Spleen (tissue), 11 donors: Measurements from ENCODE around the gene CTSH. TPM values are rescaled to one million over a fixed set of nuclear protein-coding genes. Genes with fewer than 3 reads are reported as not detected.

Source experiments
- DNase-seq: peaks from one replicate; pipeline ENCODE4 v3.0.0-alpha.2; 2020
- H3K27ac ChIP-seq, 8 donors: fragments of 200-600 bp; sonication (generic) in 7 of 8; 1 replicate in 4 of 8; 2 replicates in 4 of 8; pipeline versions ENCODE4 v1.5.0 to v1.8.0; 2016 to 2021; ENCODE audit warnings: inconsistent platforms in 4 of 8, mild to moderate bottlenecking in 4 of 8, moderate library complexity in 1 of 8
- H3K27me3 ChIP-seq, 7 donors: fragments of 200-600 bp; sonication (generic) in 6 of 7; replicated peaks in 1 of 7; 1 replicate in 4 of 7; 2 replicates in 3 of 7; pipeline versions ENCODE4 v1.5.0 to v1.8.0; 2016 to 2021; ENCODE audit warnings: inconsistent platforms in 3 of 7, mild to moderate bottlenecking in 1 of 7
- H3K36me3 ChIP-seq, 6 donors: fragments of 200-600 bp; sonication (generic) in 5 of 6; 1 replicate in 4 of 6; 2 replicates in 2 of 6; pipeline versions ENCODE4 v1.5.0 to v1.8.0; 2016 to 2021; ENCODE audit warnings: inconsistent platforms in 2 of 6
- H3K4me1 ChIP-seq, 6 donors: fragments of 200-600 bp; sonication (generic) in 5 of 6; 1 replicate in 3 of 6; 2 replicates in 3 of 6; pipeline versions ENCODE4 v1.5.0 to v1.8.0; 2016 to 2021; ENCODE audit warnings: inconsistent platforms in 3 of 6
- H3K4me3 ChIP-seq, 8 donors: fragments of 200-600 bp; sonication (generic) in 7 of 8; 1 replicate in 4 of 8; 2 replicates in 4 of 8; pipeline versions ENCODE4 v1.5.0 to v1.8.0; 2016 to 2021; ENCODE audit warnings: inconsistent platforms in 4 of 8, mild to moderate bottlenecking in 4 of 8, moderate library complexity in 2 of 8
- H3K9me3 ChIP-seq, 8 donors: fragments of 200-600 bp; sonication (generic) in 7 of 8; 1 replicate in 4 of 8; 2 replicates in 4 of 8; pipeline versions ENCODE4 v1.5.0 to v1.8.0; 2016 to 2021; ENCODE audit warnings: inconsistent platforms in 4 of 8
- POLR2A ChIP-seq, 3 donors: fragments of 450-650 bp; IDR thresholded peaks; one replicate each; pipeline ENCODE4 v1.5.1; 2017; ENCODE audit warnings: antibody characterized with exemption in 3 of 3, mild to moderate bottlenecking in 1 of 3
- POLR2AphosphoS5 ChIP-seq, 3 donors: sonication (generic); formaldehyde crosslinking; IDR thresholded peaks; one replicate each; pipeline ENCODE4 v1.5.1; 2017; ENCODE audit warnings: antibody characterized with exemption in 3 of 3
- WGBS, 5 donors: extraction: QIAGEN DNeasy Blood & Tissue Kit in 3 of 5; methylation state at CpG; one replicate each; pipeline versions ENCODE4 v1.1.5 to v1.1.7; 2013 to 2018; 5-methylcytosine and 5-hydroxymethylcytosine counted together
- intact Hi-C: fragments of 100-400 bp; cut with DNase I; formaldehyde crosslinking; loops from one replicate; pipeline ENCODE4 v1.15.0; 2023; ENCODE audit warnings: low total_unique reads
- polyA plus RNA-seq, 3 donors: library from polyadenylated mRNA; stranded (reverse); fragments of 200-250 nt; gene quantifications; one replicate each; pipeline ENCODE4 v1.2.1, GENCODE V29; 2013
- total RNA-seq, 7 donors: library from RNA; depleted of rRNA in 3 of 7; stranded (reverse); fragments of >200 nt in 3 of 7; fragmentation: NEBNext Ultra II Directional in 4 of 7; extraction: Animal tissue kit (Norgen Biotek cat#: 25700) in 4 of 7; gene quantifications; one replicate each; pipeline versions ENCODE4 v1.1.0 to v1.2.1, GENCODE V29; 2016 to 2021
- TF ChIP-seq, protein P1 (sequence below), 11 experiments: fragments of 200-600 bp in 7 of 11; fragments of 450-650 bp in 4 of 11; sonication (generic) in 4 of 11; IDR thresholded peaks in 8 of 11; conservative IDR thresholded peaks in 3 of 11; 1 replicate in 7 of 11; 2 replicates in 4 of 11; pipeline versions ENCODE4 v1.4.0 to v1.8.0; 2016 to 2021; ENCODE audit warnings: antibody characterized with exemption in 11 of 11, inconsistent platforms in 4 of 11, mild to moderate bottlenecking in 1 of 11
- donor health status: healthy with polysubstance abuse.
- donor health status: DM: no; HTN: no; CAD: no; lungs with moderate emphysema.
- donor health status: DM: no; HTN: no; CAD: no.
- donor health status: Bipolar disorder and iron deficiency.
- donor health status: healthy.
- donor health status: DM: no; HTN: no; CAD: no.
- donor health status: DM: yes; HTN: yes; CAD: no.

CTSH gene
- total and polyA plus RNA-seq, 10 donors: 112 to 381 (median 256) TPM

DNA sequence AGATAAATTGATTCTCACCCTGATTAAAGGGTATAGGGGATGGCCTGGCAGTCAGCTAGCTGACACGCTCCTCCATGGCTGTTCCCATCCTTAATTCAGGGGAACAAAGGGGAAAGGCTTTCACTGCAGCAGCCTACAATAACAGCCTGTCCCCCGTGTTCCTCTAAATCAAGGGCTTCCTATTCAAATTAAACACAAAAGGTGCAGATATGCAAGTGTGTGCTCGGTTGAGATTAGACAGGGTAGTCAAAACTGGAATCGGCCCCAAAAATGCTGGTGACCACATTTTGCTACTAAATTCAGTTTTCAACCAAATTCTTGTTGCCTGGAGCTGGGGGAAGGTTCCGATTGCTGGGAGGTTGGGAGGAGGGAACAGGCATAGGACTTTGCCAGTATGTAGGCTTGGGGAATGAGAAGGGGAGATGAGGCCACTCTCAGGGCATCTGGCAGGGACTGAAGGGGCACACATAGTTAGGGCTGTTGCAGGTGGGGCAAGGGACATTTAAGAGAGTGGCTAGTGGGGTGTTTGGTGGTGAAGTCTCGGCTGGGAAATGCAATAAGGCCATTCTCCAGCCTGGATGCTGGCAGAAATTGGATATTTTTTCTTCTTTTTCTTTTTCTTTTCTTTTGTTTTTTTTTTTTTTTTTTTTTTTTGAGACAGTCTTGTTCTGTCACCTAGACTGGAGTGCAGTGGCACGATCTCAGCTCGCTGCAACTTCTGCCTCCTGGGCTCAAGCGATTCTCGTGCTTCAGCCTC lies 32.9 kb upstream of the CTSH start:
- Histone ChIP-seq H3K4me1 (peaks cover 4 to 47% (median 36%) of the 10 kb centered on the region in 6 donors), H3K27me3 (no peaks in the 10 kb centered on the region), H3K27ac (peak overlapping the region in 6 of 8 donors; percentile 7 to 72 (median 52)), H3K9me3 (no peaks in the 10 kb centered on the region), H3K4me3 (no peak overlapping the region), H3K36me3 (no peaks in the 10 kb centered on the region)
- 72 to 82% (median 77%) methylated on average over 10 of the region's 10 CpGs for WGBS, 5 donors
- intact Hi-C loops: no loop called here
- DNase-seq: no peak
- TF ChIP-seq, protein P1, sequence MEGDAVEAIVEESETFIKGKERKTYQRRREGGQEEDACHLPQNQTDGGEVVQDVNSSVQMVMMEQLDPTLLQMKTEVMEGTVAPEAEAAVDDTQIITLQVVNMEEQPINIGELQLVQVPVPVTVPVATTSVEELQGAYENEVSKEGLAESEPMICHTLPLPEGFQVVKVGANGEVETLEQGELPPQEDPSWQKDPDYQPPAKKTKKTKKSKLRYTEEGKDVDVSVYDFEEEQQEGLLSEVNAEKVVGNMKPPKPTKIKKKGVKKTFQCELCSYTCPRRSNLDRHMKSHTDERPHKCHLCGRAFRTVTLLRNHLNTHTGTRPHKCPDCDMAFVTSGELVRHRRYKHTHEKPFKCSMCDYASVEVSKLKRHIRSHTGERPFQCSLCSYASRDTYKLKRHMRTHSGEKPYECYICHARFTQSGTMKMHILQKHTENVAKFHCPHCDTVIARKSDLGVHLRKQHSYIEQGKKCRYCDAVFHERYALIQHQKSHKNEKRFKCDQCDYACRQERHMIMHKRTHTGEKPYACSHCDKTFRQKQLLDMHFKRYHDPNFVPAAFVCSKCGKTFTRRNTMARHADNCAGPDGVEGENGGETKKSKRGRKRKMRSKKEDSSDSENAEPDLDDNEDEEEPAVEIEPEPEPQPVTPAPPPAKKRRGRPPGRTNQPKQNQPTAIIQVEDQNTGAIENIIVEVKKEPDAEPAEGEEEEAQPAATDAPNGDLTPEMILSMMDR (IDR thresholded peaks at IDR 0.05 in 8 of 11, conservative IDR thresholded peaks at IDR 0.05 in 3 of 11): no peak
- TF ChIP-seq POLR2AphosphoS5 (IDR thresholded peaks at IDR 0.05): no peak
- TF ChIP-seq POLR2A (IDR thresholded peaks at IDR 0.05): no peak

DNA sequence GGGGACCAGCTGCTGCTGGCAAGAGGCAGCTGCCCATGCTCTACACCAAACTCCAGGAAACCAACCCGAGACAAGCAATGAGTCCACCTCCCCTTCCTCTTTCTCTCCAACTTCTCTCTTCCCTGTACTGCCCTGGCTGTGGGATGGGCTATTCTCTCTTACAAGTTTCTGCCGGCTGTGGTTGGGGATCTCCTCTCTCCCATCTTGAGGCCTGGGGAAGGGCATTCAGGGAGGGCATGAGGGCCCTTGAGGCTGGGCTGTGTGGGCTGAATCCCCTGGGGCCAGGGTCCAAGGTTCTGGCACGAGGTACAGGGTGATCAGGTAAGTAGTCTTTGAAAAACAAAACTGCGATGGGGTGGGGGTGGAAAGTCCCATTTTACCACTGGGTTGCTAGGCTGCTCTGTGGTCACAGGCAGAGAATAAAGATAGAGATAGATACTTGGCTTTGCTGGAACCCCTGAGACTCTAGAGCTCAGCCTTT lies 32.3 kb upstream of the CTSH start:
- Histone ChIP-seq H3K9me3 (no peaks in the 10 kb centered on the region), H3K27me3 (no peaks in the 10 kb centered on the region), H3K36me3 (no peaks in the 10 kb centered on the region), H3K4me1 (peaks cover 4 to 47% (median 36%) of the 10 kb centered on the region in 6 donors), H3K4me3 (no peak overlapping the region), H3K27ac (peak overlapping the region; percentile 2 to 72 (median 38))
- TF ChIP-seq POLR2A (IDR thresholded peaks at IDR 0.05) (no peak), POLR2AphosphoS5 (IDR thresholded peaks at IDR 0.05) (peak in 1 of 3 donors; percentile 29)
- TF ChIP-seq, protein P1 (IDR thresholded peaks at IDR 0.05 in 8 of 11, conservative IDR thresholded peaks at IDR 0.05 in 3 of 11): no peak
- WGBS, 5 donors: 31 to 63% (median 45%) methylated on average over 3 to 4 of the region's 4 CpGs
- DNase-seq: no peak
- intact Hi-C loops: no loop called here

DNA sequence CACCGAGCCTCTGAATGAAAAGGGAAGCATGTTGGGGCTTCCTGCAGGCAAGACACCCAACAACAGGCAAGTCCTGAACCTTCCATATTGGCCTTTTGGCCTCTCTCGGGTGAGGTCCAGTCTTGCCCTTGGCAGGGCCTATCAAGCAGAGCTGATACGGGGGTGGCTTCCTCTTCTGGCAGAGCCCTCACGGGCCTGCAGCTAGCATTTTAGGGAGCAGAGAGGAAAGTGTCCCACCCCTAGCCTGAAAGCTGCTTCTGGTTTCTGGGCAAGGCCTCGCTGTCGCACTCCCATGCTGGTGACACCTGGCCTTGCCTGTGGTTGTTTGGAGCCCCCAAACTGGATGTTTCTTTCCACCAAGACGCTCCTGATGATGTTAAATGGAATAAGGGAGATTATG lies 31.8 kb upstream of the CTSH start:
- no peak overlapping the region for H3K4me3 ChIP-seq
- no peaks in the 10 kb centered on the region for H3K36me3 ChIP-seq
- TF ChIP-seq, protein P1 (IDR thresholded peaks at IDR 0.05 in 8 of 11, conservative IDR thresholded peaks at IDR 0.05 in 3 of 11): no peak
- TF ChIP-seq POLR2A (IDR thresholded peaks at IDR 0.05) (no peak), POLR2AphosphoS5 (IDR thresholded peaks at IDR 0.05) (no peak)
- H3K4me1 ChIP-seq: peaks cover 4 to 47% (median 36%) of the 10 kb centered on the region in 6 donors
- no peaks in the 10 kb centered on the region for H3K9me3 ChIP-seq
- 49 to 78% (median 69%) methylated on average over 6 to 7 of the region's 7 CpGs for WGBS, 5 donors
- no peak for DNase-seq
- peak overlapping the region in 7 of 8 donors; percentile 2 to 72 (median 46) for H3K27ac ChIP-seq
- no peaks in the 10 kb centered on the region for H3K27me3 ChIP-seq
- intact Hi-C loops: no loop called here

DNA sequence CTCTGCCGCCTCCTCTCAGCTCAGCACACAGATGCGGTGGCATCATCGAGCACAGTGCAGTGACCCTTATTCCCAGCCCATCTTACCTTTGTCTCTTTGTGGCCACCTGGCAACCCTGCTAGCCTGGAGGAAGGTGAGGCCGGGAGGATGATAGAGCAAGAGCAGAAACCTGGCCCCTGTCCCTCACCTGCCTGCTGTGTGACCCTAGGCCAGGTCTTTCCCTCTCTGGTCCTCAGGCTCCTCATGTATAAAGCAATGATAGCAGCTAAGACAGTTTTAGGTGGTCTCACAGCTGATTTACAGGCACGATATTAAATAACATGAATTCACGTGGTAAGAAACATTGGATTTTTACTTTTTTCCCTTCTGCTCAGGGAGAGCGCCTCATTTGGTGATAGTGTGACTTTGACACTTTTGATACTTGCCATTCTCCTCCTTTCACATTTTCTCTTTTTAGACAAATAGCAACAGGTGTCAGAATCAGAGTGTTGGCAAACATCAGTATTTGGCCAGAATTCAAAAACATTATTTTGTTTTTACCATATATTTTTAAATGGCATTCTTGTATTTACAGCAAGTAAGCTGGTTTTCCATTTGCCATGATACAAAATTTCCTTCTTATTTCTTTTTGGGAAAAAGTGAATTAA lies 29.5 kb upstream of the CTSH start:
- H3K4me3 ChIP-seq: no peak overlapping the region
- WGBS, 5 donors: 93 to 99% (median 95%) methylated on average over 7 of the region's 7 CpGs
- no peak for DNase-seq
- no peaks in the 10 kb centered on the region for H3K36me3 ChIP-seq
- intact Hi-C loops: no loop called here
- H3K27ac ChIP-seq: no peak overlapping the region
- no peaks in the 10 kb centered on the region for H3K27me3 ChIP-seq
- H3K4me1 ChIP-seq: peaks cover 4 to 34% (median 27%) of the 10 kb centered on the region in 6 donors
- TF ChIP-seq POLR2AphosphoS5 (IDR thresholded peaks at IDR 0.05) (no peak), POLR2A (IDR thresholded peaks at IDR 0.05) (no peak)
- TF ChIP-seq, protein P1 (IDR thresholded peaks at IDR 0.05 in 8 of 11, conservative IDR thresholded peaks at IDR 0.05 in 3 of 11): no peak
- H3K9me3 ChIP-seq: no peaks in the 10 kb centered on the region
